HG03442 (cell line): ENCODE data around the gene ARHGEF28.
A peak's percentile ranks its signal among the peaks of the same experiment; 100 is the strongest.

ENCODE experiments used
- ATAC-seq: cut with Tn5 transposase; IDR thresholded peaks from one replicate; pipeline ENCODE4 v1.9.1; 2021; ENCODE audit warnings: mild to moderate bottlenecking, moderate library complexity; ENCODE audit not compliant: unreplicated experiment

The ARHGEF28 gene

GRCh38 chr5:73895471-73895870 lies 269.5 kb downstream of the ARHGEF28 start:
- no peak for ATAC-seq

- ATAC-seq = no peak
These were observed 270.1 kb downstream of the ARHGEF28 start for GRCh38 chr5:73896097-73896496.

GRCh38 chr5:73896668-73897067 lies 270.7 kb downstream of the ARHGEF28 start:
- ATAC-seq = no peak

- no peak for ATAC-seq
These were observed 271.9 kb downstream of the ARHGEF28 start for GRCh38 chr5:73897893-73898292.

GRCh38 chr5:73899055-73899454 lies 273.1 kb downstream of the ARHGEF28 start:
- ATAC-seq = peak; percentile 89

- ATAC-seq = no peak
These were observed 273.9 kb downstream of the ARHGEF28 start for GRCh38 chr5:73899916-73900315.

GRCh38 chr5:73900566-73900965 lies 274.6 kb downstream of the ARHGEF28 start:
- no peak for ATAC-seq

- no peak for ATAC-seq
These were observed 275.0 kb downstream of the ARHGEF28 start for GRCh38 chr5:73901043-73901442.

- ATAC-seq = no peak
These were observed 275.5 kb downstream of the ARHGEF28 start for GRCh38 chr5:73901455-73901854.

GRCh38 chr5:73902327-73903051 lies 276.5 kb downstream of the ARHGEF28 start:
- no peak for ATAC-seq

GRCh38 chr5:73903169-73903568 lies 277.2 kb downstream of the ARHGEF28 start:
- ATAC-seq = no peak

GRCh38 chr5:73906277-73906676 lies 280.3 kb downstream of the ARHGEF28 start:
- no peak for ATAC-seq

- no peak for ATAC-seq
These were observed 281.2 kb downstream of the ARHGEF28 start for GRCh38 chr5:73907164-73907563.

- no peak for ATAC-seq
These were observed 282.4 kb downstream of the ARHGEF28 start for GRCh38 chr5:73908395-73908794.

- no peak for ATAC-seq
These were observed 282.9 kb downstream of the ARHGEF28 start for GRCh38 chr5:73908846-73909245.

- ATAC-seq = no peak
These were observed 283.5 kb downstream of the ARHGEF28 start for GRCh38 chr5:73909474-73909873.

GRCh38 chr5:73911761-73912393 lies 285.9 kb downstream of the ARHGEF28 start:
- ATAC-seq = no peak

- no peak for ATAC-seq
These were observed 286.9 kb downstream of the ARHGEF28 start for GRCh38 chr5:73912821-73913271.

- ATAC-seq = no peak
These were observed 288.0 kb downstream of the ARHGEF28 start for GRCh38 chr5:73913971-73914370.

- no peak for ATAC-seq
These were observed 289.3 kb downstream of the ARHGEF28 start for GRCh38 chr5:73915345-73915744.

- ATAC-seq = no peak
These were observed 291.4 kb downstream of the ARHGEF28 start for GRCh38 chr5:73917433-73917832.

- ATAC-seq = no peak
These were observed 291.9 kb downstream of the ARHGEF28 start for GRCh38 chr5:73917891-73918290.
